Mucosa of descending colon (tissue), 3 donors: ENCODE results near the gene ZNF653. TPM values are rescaled to one million over a fixed set of nuclear protein-coding genes. Genes with fewer than 3 reads are reported as not detected.

Experiments used
- microRNA-seq: library from miRNA; unstranded; fragments of <30 nt; microRNA quantifications from one replicate; pipeline ENCODE4, GENCODE V29; 2019
- total RNA-seq, 3 donors: library from RNA; stranded (reverse); fragmentation: NEBNext Ultra II Directional in 2 of 3; extraction: Animal tissue kit (Norgen Biotek cat#: 25700) in 2 of 3; gene quantifications; one replicate each; pipeline versions ENCODE4 v1.2.1 to v1.2.4, GENCODE V29; 2021 to 2023
- donor health status: DM: no; HTN: no; CAD: no; lungs with moderate emphysema.
- donor health status: DM: no; HTN: no; CAD: no.
- donor health status: DM: no; HTN: yes; CAD: no.

The ZNF653 gene
- total RNA-seq, 3 donors from 2014 or later: 10.4 to 13.5 (median 10.9) TPM

Small RNA genes lying within 50 kb of the gene (microRNA-seq; reads per million reads assigned to microRNA genes)
- not detected for gene MIR7974

Other genes starting within 250 kb of the ZNF653 start
- gene DOCK6, start 243.3 kb downstream of the ZNF653 start, total RNA-seq: 10 to 100 TPM; 62.4 to 94.7 (median 62.8) TPM
- not detected for gene TSPAN16, start 209.7 kb downstream of the ZNF653 start, total RNA-seq
- gene RAB3D, start 166.2 kb downstream of the ZNF653 start, total RNA-seq: 10 to 100 TPM; 21.0 to 34.9 (median 33.9) TPM
- gene TMEM205, start 159.6 kb downstream of the ZNF653 start, total RNA-seq: 10 to 100 TPM; 37.3 to 61.8 (median 55.7) TPM
- 10 to 100 TPM; 27.4 to 40.5 (median 38.8) TPM for gene CCDC159, start 159.3 kb downstream of the ZNF653 start, total RNA-seq
- gene PLPPR2, start 150.4 kb downstream of the ZNF653 start, total RNA-seq: 10 to 100 TPM in 1 of 3 donors, 1 to 10 TPM in 2; 5.1 to 32.8 (median 7.4) TPM
- gene SWSAP1, start 131.2 kb downstream of the ZNF653 start, total RNA-seq: 1 to 10 TPM; 2.5 to 3.4 (median 3.3) TPM
- 1 to 10 TPM; 2.8 to 4.7 (median 3.6) TPM for gene EPOR, start 121.5 kb downstream of the ZNF653 start, total RNA-seq
- 10 to 100 TPM; 10.7 to 15.1 (median 11.0) TPM for gene RGL3, start 86.5 kb downstream of the ZNF653 start, total RNA-seq
- under 1 TPM in 2 of 3 donors, not detected in 1; 0.14 to 0.28 TPM for gene ODAD3, start 70.7 kb downstream of the ZNF653 start, total RNA-seq
- gene PRKCSH, start 70.2 kb downstream of the ZNF653 start, total RNA-seq: 100 to 1,000 TPM; 249 to 337 (median 302) TPM
- 1 to 10 TPM in 1 of 3 donors, under 1 TPM in 1, not detected in 1; 0.51 to 2.5 TPM for gene ELAVL3, start 24.8 kb downstream of the ZNF653 start, total RNA-seq
- 10 to 100 TPM; 57.9 to 69.6 (median 59.1) TPM for gene ECSIT, start 23.3 kb upstream of the ZNF653 start, total RNA-seq
- gene CNN1, start 33.0 kb upstream of the ZNF653 start, total RNA-seq: 1,000 to 10,000 TPM in 1 of 3 donors, 10 to 100 TPM in 2; 19.3 to 1,130 (median 71.6) TPM
- 10 to 100 TPM; 33.7 to 47.4 (median 42.6) TPM for gene ELOF1, start 53.4 kb upstream of the ZNF653 start, total RNA-seq
- 10 to 100 TPM; 24.3 to 35.1 (median 24.9) TPM for gene ACP5, start 71.8 kb upstream of the ZNF653 start, total RNA-seq
- 10 to 100 TPM in 2 of 3 donors, 1 to 10 TPM in 1; 8.7 to 10.9 (median 10.5) TPM for gene ZNF627, start 91.6 kb upstream of the ZNF653 start, total RNA-seq
- gene ZNF823, start 233.1 kb upstream of the ZNF653 start, total RNA-seq: 10 to 100 TPM; 12.1 to 17.8 (median 13.1) TPM